Ectodermal cell (in vitro differentiated cells): ENCODE results near the gene ZNF749.

ENCODE experiments used
- H3K27ac ChIP-seq: 2 replicates; pipeline ENCODE4 v1.7.0; 2013; ENCODE audit warnings: mild to moderate bottlenecking, low read depth, low read length; ENCODE audit not compliant: insufficient read depth, poor library complexity, severe bottlenecking
- H3K27me3 ChIP-seq: 2 replicates; pipeline ENCODE4 v1.7.0; 2013; ENCODE audit warnings: mild to moderate bottlenecking, low read length; ENCODE audit not compliant: insufficient read depth, control insufficient read depth, poor library complexity, severe bottlenecking
- H3K36me3 ChIP-seq: one replicate; pipeline ENCODE4 v1.7.0; 2013; ENCODE audit warnings: low read length; ENCODE audit not compliant: control insufficient read depth, insufficient read depth
- H3K4me1 ChIP-seq: one replicate; pipeline ENCODE4 v1.7.0; 2013; ENCODE audit warnings: low read length; ENCODE audit not compliant: control insufficient read depth, insufficient read depth
- H3K4me3 ChIP-seq: 2 replicates; pipeline ENCODE4 v1.7.0; 2013; ENCODE audit warnings: low read depth, low read length, control low read depth; ENCODE audit not compliant: insufficient read depth
- H3K9me3 ChIP-seq: 2 replicates; pipeline ENCODE4 v1.7.0; 2013; ENCODE audit warnings: mild to moderate bottlenecking, low read length, moderate library complexity; ENCODE audit not compliant: control insufficient read depth
- WGBS, 2 experiments: methylation state at CpG; one replicate each; pipeline ENCODE4 v1.1.7; 2013; ENCODE audit warnings: missing lambda C conversion rate in 2 of 2; 5-methylcytosine and 5-hydroxymethylcytosine counted together

ZNF749 gene

GRCh38 chr19:57419439-57419838 is 15.7 kb upstream of the ZNF749 start:
- peaks cover 13% of the 10 kb centered on the region for H3K36me3 ChIP-seq
- no peak overlapping the region for H3K27ac ChIP-seq
- no peaks in the 10 kb centered on the region for H3K4me1 ChIP-seq
- H3K27me3 ChIP-seq: no peaks in the 10 kb centered on the region
- WGBS, 2 experiments: 93 to 95% methylated on average over 4 of the region's 4 CpGs
- no peaks in the 10 kb centered on the region for H3K9me3 ChIP-seq
- no peak overlapping the region for H3K4me3 ChIP-seq

DNA sequence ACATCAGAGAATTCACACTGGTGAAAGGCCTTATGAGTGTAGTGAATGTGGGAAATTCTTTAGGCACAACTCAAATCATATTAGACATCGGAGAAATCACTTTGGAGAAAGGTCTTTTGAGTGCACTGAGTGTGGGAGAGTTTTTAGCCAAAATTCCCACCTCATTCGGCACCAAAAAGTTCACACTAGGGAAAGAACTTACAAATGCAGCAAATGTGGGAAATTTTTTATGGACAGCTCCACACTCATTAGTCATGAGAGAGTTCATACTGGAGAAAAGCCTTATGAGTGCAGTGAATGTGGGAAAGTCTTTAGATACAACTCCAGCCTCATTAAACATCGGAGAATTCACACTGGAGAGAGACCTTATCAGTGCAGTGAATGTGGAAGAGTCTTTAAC is 14.1 kb upstream of the ZNF749 start:
- Histone ChIP-seq H3K36me3 (peaks cover 13% of the 10 kb centered on the region), H3K27ac (no peak overlapping the region), H3K4me3 (no peak overlapping the region), H3K4me1 (no peaks in the 10 kb centered on the region), H3K27me3 (no peaks in the 10 kb centered on the region), H3K9me3 (no peaks in the 10 kb centered on the region)
- 95 to 100% methylated on average over 1 to 3 of the region's 3 CpGs for WGBS, 2 experiments

DNA sequence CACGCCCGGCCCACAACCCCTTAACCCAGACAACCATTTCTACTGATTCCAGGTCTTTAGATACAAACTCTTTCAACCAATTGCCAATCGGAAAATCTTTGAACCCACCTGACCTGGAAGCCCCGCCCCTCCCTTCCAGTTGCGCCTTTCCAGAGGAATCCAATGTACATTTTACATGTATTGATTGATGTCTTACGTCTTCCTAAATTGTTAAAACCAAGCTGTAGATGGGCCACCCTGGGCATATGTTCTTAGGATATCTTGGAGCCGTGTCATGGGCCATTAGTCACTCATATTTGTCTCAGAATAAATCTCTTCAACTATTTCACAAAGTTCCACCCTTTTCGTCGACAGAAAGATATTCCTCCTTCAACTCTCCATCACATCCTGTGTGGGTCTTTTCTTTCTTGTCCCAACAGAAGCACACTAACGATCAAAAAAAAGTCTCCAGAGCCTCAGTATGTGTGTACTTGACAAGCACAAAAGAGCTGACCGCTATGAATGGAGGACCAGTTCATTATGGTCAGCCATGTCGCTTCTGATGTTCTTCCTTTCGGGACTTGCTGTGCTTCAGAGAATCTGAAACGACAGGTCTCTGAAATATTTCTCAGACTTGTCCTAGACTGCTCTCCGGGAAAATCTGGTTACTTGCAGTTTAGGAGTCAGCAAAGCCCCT is 601 bp upstream of the ZNF749 start:
- H3K4me1 ChIP-seq: no peaks in the 10 kb centered on the region
- 49 to 51% methylated on average over 15 of the region's 15 CpGs for WGBS, 2 experiments
- no peaks in the 10 kb centered on the region for H3K9me3 ChIP-seq
- no peaks in the 10 kb centered on the region for H3K27me3 ChIP-seq
- H3K4me3 ChIP-seq: peak overlapping the region; percentile 97
- peak overlapping the region; percentile 22 for H3K27ac ChIP-seq
- H3K36me3 ChIP-seq: peaks cover 8% of the 10 kb centered on the region

- no peaks in the 10 kb centered on the region for H3K9me3 ChIP-seq
- WGBS, 2 experiments: 88 to 91% methylated on average over 1 of the region's 1 CpG
- no peaks in the 10 kb centered on the region for H3K27me3 ChIP-seq
- no peak overlapping the region for H3K27ac ChIP-seq
- peaks cover 8% of the 10 kb centered on the region for H3K36me3 ChIP-seq
- no peaks in the 10 kb centered on the region for H3K4me1 ChIP-seq
- peak overlapping the region; percentile 97 for H3K4me3 ChIP-seq
Measured at GRCh38 chr19:57436417-57436816, 1.3 kb downstream of the ZNF749 start.

DNA sequence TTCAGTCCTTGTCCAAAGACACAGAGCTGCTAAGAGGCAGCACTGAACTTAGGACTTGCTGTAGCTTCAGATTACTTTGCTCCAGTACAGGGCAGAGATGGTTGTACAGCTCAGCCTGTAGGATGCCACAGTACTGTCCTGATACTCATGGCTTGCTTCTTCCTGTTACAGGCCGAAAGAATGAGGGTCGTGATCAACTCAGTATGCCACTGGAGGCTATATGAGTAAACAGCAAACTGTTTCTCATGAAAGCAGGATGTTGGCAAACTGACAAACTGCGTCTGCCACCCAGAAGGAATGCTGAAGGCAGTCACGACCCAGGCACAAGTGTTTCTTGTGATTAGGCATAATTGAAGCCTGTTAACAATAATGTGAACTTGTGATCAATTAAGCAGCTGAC is 2.8 kb downstream of the ZNF749 start:
- Histone ChIP-seq H3K9me3 (no peaks in the 10 kb centered on the region), H3K4me3 (no peak overlapping the region), H3K36me3 (peaks cover 8% of the 10 kb centered on the region), H3K27me3 (no peaks in the 10 kb centered on the region), H3K27ac (no peak overlapping the region), H3K4me1 (no peaks in the 10 kb centered on the region)
- WGBS, 2 experiments: 93 to 95% methylated on average over 3 to 4 of the region's 4 CpGs

GRCh38 chr19:57438925-57439324 is 3.8 kb downstream of the ZNF749 start:
- Histone ChIP-seq H3K27me3 (no peaks in the 10 kb centered on the region), H3K27ac (no peak overlapping the region), H3K4me3 (no peak overlapping the region), H3K36me3 (peaks cover 18% of the 10 kb centered on the region), H3K4me1 (no peaks in the 10 kb centered on the region), H3K9me3 (no peaks in the 10 kb centered on the region)
- WGBS, 2 experiments: 94% methylated on average over 9 of the region's 9 CpGs

- Histone ChIP-seq H3K4me1 (no peaks in the 10 kb centered on the region), H3K9me3 (no peaks in the 10 kb centered on the region), H3K27me3 (no peaks in the 10 kb centered on the region), H3K27ac (no peak overlapping the region), H3K4me3 (no peak overlapping the region), H3K36me3 (peaks cover 26% of the 10 kb centered on the region)
- WGBS, 2 experiments: 81 to 85% methylated on average over 7 of the region's 7 CpGs
Measured at GRCh38 chr19:57441979-57442752, 7.0 kb downstream of the ZNF749 start.

GRCh38 chr19:57443121-57443696 is 8.1 kb downstream of the ZNF749 start:
- H3K9me3 ChIP-seq: no peaks in the 10 kb centered on the region
- H3K4me3 ChIP-seq: no peak overlapping the region
- 75 to 77% methylated on average over 5 of the region's 5 CpGs for WGBS, 2 experiments
- H3K4me1 ChIP-seq: no peaks in the 10 kb centered on the region
- peaks cover 26% of the 10 kb centered on the region for H3K36me3 ChIP-seq
- H3K27ac ChIP-seq: no peak overlapping the region
- H3K27me3 ChIP-seq: no peaks in the 10 kb centered on the region

DNA sequence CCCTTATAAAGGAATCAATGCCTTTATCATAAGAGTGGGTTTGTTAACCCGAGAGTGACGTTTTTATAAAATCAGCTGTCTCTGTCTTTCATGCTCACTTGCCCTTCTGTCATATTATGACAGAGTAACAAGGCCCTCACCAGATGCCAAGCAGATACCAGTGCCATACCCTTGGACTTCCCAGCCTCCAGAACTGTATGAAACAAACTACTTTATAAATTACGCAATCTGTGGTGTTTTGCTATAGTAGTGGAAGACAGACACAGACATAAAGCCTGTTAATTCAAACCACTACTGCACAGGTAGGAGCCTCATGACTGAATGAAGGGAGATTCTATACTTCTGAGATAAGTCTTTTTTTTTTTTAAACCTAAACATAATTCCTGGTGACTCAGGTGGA is 17.2 kb downstream of the ZNF749 start:
- no peaks in the 10 kb centered on the region for H3K9me3 ChIP-seq
- no peak overlapping the region for H3K27ac ChIP-seq
- no peaks in the 10 kb centered on the region for H3K36me3 ChIP-seq
- no peaks in the 10 kb centered on the region for H3K27me3 ChIP-seq
- H3K4me1 ChIP-seq: no peaks in the 10 kb centered on the region
- 87 to 92% methylated on average over 2 of the region's 3 CpGs for WGBS, 2 experiments
- H3K4me3 ChIP-seq: no peak overlapping the region

DNA sequence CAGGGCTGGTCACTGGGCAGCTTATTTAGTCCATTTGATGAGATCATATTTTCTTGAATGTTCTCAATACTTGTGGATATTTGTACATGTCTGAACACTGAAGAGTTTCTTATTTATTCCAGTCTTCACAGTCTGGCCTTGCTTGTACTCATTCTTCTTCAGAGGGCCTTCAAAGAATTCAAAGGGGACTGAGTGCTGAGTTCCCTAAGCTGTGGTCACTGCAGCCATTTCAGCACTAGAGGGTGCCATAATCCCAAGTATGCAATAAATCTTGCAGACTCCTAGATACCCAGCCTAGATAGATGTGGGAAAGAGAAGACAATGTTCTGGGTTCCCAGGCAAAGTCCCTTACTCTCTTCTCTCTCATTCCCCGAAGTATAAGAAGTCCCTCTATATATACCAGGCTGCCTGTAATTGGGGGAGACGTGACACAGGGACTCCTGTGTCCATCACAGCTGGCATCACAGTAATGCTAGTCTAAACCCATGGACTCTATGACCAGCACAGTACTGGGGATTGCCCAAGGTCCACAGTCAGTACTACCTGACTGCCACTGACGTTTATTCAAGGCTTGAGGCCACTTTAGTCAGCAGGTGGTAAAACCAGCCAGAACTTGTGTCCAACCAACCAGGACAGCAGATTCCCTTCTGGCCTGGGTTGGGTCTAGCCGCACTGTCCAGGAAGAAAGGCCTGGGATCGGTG is 30.7 kb downstream of the ZNF749 start:
- Histone ChIP-seq H3K4me3 (no peak overlapping the region), H3K4me1 (no peaks in the 10 kb centered on the region), H3K27me3 (no peaks in the 10 kb centered on the region), H3K36me3 (peaks cover 11% of the 10 kb centered on the region), H3K27ac (no peak overlapping the region), H3K9me3 (peaks cover 8% of the 10 kb centered on the region)
- WGBS, 2 experiments: 73 to 74% methylated on average over 5 of the region's 5 CpGs
